Heart left ventricle (tissue), 16 donors: Measurements from ENCODE around the gene AKR1C4. TPM values are rescaled to one million over a fixed set of nuclear protein-coding genes. Genes with fewer than 3 reads are reported as not detected.
"Not testable (repeated sequence)": the region's sequence is repeated elsewhere in the genome, so short reads cannot be mapped to it uniquely, and the experiment has no call there.

ENCODE experiments used
- ATAC-seq, 4 donors: fragments of 200-7000 bp; cut with Tn5 transposase; one replicate each; pipeline ENCODE4 v1.9.1; 2020 to 2022; ENCODE audit warnings: moderate library complexity in 4 of 4, mild to moderate bottlenecking in 3 of 4, moderate number of reproducible peaks in 1 of 4
- DNase-seq, 5 donors: peaks; one replicate each; pipeline ENCODE4 v3.0.0-alpha.2; 2020
- H3K27ac ChIP-seq, 12 donors: fragments of 200-600 bp; sonication (generic) in 4 of 12; one replicate each; pipeline versions ENCODE4 v1.5.0 to v1.8.0; 2016 to 2022; ENCODE audit warnings: mild to moderate bottlenecking in 2 of 12
- H3K27me3 ChIP-seq, 9 donors: fragments of 200-600 bp; sonication (generic) in 2 of 9; one replicate each; pipeline versions ENCODE4 v1.5.1 to v1.8.0; 2016 to 2022; ENCODE audit warnings: mild to moderate bottlenecking in 3 of 9
- H3K36me3 ChIP-seq, 9 donors: fragments of 200-600 bp; sonication (generic) in 2 of 9; one replicate each; pipeline versions ENCODE4 v1.5.0 to v1.8.0; 2018 to 2022; ENCODE audit warnings: mild to moderate bottlenecking in 2 of 9
- H3K4me1 ChIP-seq, 12 donors: fragments of 200-600 bp; sonication (generic) in 4 of 12; one replicate each; pipeline versions ENCODE4 v1.5.0 to v1.8.0; 2016 to 2022; ENCODE audit warnings: mild to moderate bottlenecking in 3 of 12
- H3K4me3 ChIP-seq, 12 donors: fragments of 200-600 bp; sonication (generic) in 4 of 12; one replicate each; pipeline versions ENCODE4 v1.5.0 to v1.8.0; 2017 to 2022; ENCODE audit warnings: mild to moderate bottlenecking in 9 of 12, moderate library complexity in 4 of 12
- H3K9me3 ChIP-seq, 12 donors: fragments of 200-600 bp; sonication (generic) in 4 of 12; one replicate each; pipeline versions ENCODE4 v1.5.0 to v1.8.0; 2016 to 2022; ENCODE audit warnings: mild to moderate bottlenecking in 1 of 12
- CTCF ChIP-seq, 12 donors: fragments of 200-600 bp; sonication (generic) in 4 of 12; IDR thresholded peaks; one replicate each; pipeline versions ENCODE4 v1.5.0 to v1.8.0; 2018 to 2022; ENCODE audit warnings: antibody characterized with exemption in 12 of 12, mild to moderate bottlenecking in 5 of 12
- POLR2A ChIP-seq, 2 donors: fragments of 450-650 bp; IDR thresholded peaks; one replicate each; pipeline ENCODE4 v1.6.1; 2017; ENCODE audit warnings: antibody characterized with exemption in 2 of 2, mild to moderate bottlenecking in 2 of 2, moderate library complexity in 2 of 2
- WGBS, 4 donors: extraction: QIAGEN DNeasy Blood & Tissue Kit in 2 of 4; methylation state at CpG; one replicate each; pipeline versions ENCODE4 v1.1.5 to v1.1.7; 2013 to 2018; 5-methylcytosine and 5-hydroxymethylcytosine counted together
- intact Hi-C, 10 donors: fragments of 100-400 bp; cut with DNase I; formaldehyde crosslinking; loops; one replicate each; pipeline versions ENCODE4 v1.11.1 to v1.14.2; 2022
- polyA plus RNA-seq, 2 donors: library from polyadenylated mRNA; stranded (reverse); fragments of 200-250 nt; gene quantifications; one replicate each; pipeline ENCODE4 v1.2.3, GENCODE V29; 2013
- total RNA-seq, 9 donors: library from RNA; depleted of rRNA in 2 of 9; stranded (reverse); fragments of >200 nt in 2 of 9; fragmentation: NEBNext Ultra II Directional in 3 of 9; extraction: Animal tissue kit (Norgen Biotek cat#: 25700) in 3 of 9; gene quantifications; one replicate each; pipeline versions ENCODE4 v1.1.0 to v1.2.4, GENCODE V29; 2016 to 2023
- donor health status: ischemic (EF 13 %, LVEDD 7.1; RV severe dilation, severe dysfunction).
- donor health status: healthy with polysubstance abuse.
- donor health status: DM: no; HTN: yes; CAD: no.
- donor health status: DM: no; HTN: no; CAD: no.
- donor health status: ischemic (EF 25% LVEDD 6.9; RV normal size, moderate dysfunction).
- donor health status: ischemic (EF 25% LVEDD 5.7; RV mildly dilated, moderate dysfunction).
- donor health status: healthy.
- donor health status: DM: yes; HTN: yes; CAD: no.
- donor health status: ischemic (EF 35%, LVEDD 5.7; RV mildly dilated, moderate dysfunction).
- donor health status: nonischemic (EF 11% LVEDD 7.7; RV severe dilation, severe dysfunction).
- donor health status: DM: yes; HTN: yes; CAD: no.
- donor health status: PGD.
- donor health status: ischemic (EF 29% LVEDD 5.4; RV normal size, mild dysfunction).
- donor health status: nonischemic (EF 23%, LVEDD 6.1; RV moderate dilation, normal function).

AKR1C4 gene
- total and polyA plus RNA-seq, 11 donors: not detected

DNA sequence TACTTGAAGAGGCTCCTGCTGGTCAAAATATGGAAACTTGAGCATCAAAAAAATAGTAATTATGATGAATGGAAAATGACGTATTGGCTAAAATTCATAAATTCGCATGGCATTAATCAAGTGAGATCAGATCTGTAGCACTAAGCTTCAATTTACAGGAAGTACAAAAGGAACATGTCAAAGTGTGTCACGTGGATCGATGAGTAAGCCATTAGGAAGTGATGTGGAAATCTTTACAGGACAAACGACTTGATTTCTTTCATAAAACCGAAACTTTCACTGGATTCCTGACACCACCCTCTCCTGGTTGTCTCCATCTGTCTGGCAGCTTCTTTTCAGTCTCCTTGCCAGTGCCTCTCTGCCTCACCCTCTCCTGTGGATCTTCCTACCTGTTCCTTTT lies 37.5 kb upstream of the AKR1C4 start:
- TF ChIP-seq POLR2A (IDR thresholded peaks at IDR 0.05) (no peak), CTCF (IDR thresholded peaks at IDR 0.05) (no peak)
- Histone ChIP-seq H3K9me3 (peaks cover 0 to 30% (median 11%) of the 10 kb centered on the region in 12 donors), H3K27me3 (no peaks in the 10 kb centered on the region), H3K4me1 (peaks cover 0 to 3% (median 0%) of the 10 kb centered on the region in 12 donors), H3K27ac (no peak overlapping the region), H3K36me3 (no peaks in the 10 kb centered on the region), H3K4me3 (no peak overlapping the region)
- ATAC-seq (no peak), DNase-seq (no peak)
- 66 to 75% (median 70%) methylated on average over 6 of the region's 6 CpGs for WGBS, 4 donors
- intact Hi-C loops: no loop called here

DNA sequence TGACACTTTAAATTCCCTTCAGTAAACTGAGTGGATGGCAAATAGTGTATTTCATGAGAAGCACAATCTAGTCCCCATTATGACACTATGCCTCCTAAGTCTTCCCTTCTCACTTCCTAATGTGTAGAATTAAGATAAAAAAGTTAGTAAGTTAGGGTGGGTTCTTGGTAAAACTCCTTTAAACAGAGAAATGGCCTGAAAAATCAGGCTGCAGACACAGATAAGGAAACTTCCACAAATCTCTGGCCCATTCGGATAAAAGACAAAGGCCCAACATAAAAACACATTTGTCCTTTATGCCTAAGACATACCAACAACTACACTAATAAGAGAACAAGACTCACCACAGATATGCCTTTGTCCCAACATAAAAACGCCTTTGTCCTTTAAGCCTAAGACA lies 33.1 kb upstream of the AKR1C4 start:
- Histone ChIP-seq H3K4me1 (no peaks in the 10 kb centered on the region), H3K27me3 (no peaks in the 10 kb centered on the region), H3K4me3 (no peak overlapping the region), H3K27ac (no peak overlapping the region), H3K36me3 (no peaks in the 10 kb centered on the region), H3K9me3 (peaks cover 0 to 71% (median 37%) of the 10 kb centered on the region in 12 donors)
- DNase-seq (no peak), ATAC-seq (no peak)
- 51 to 69% (median 66%) methylated on average over 2 of the region's 2 CpGs for WGBS, 4 donors
- TF ChIP-seq POLR2A (IDR thresholded peaks at IDR 0.05) (no peak), CTCF (IDR thresholded peaks at IDR 0.05) (no peak)
- intact Hi-C loops: no loop called here

- Histone ChIP-seq H3K9me3 (peaks cover 0 to 76% (median 37%) of the 10 kb centered on the region in 12 donors), H3K4me3 (no peak overlapping the region), H3K36me3 (no peaks in the 10 kb centered on the region), H3K27ac (no peak overlapping the region), H3K4me1 (no peaks in the 10 kb centered on the region), H3K27me3 (no peaks in the 10 kb centered on the region)
- no peak for ATAC-seq
- TF ChIP-seq POLR2A (IDR thresholded peaks at IDR 0.05): no peak
- no peak for TF ChIP-seq CTCF (IDR thresholded peaks at IDR 0.05)
- intact Hi-C loops: no loop called here
- no peak for DNase-seq
- 5 to 12% (median 10%) methylated on average over 1 of the region's 1 CpG for WGBS, 4 donors
Observed at GRCh38 chr10:5165738-5166137, 30.9 kb upstream of the AKR1C4 start.

GRCh38 chr10:5168897-5169420 lies 27.7 kb upstream of the AKR1C4 start:
- no peak for ATAC-seq
- Histone ChIP-seq H3K27ac (no peak overlapping the region), H3K27me3 (no peaks in the 10 kb centered on the region), H3K4me3 (no peak overlapping the region), H3K36me3 (no peaks in the 10 kb centered on the region), H3K9me3 (peaks cover 0 to 48% (median 27%) of the 10 kb centered on the region in 12 donors), H3K4me1 (no peaks in the 10 kb centered on the region)
- 58 to 88% (median 70%) methylated on average over 5 of the region's 5 CpGs for WGBS, 4 donors
- TF ChIP-seq POLR2A (IDR thresholded peaks at IDR 0.05): no peak
- TF ChIP-seq CTCF (IDR thresholded peaks at IDR 0.05): no peak
- DNase-seq: no peak
- intact Hi-C loops: no loop called here

GRCh38 chr10:5175581-5175980 lies 21.1 kb upstream of the AKR1C4 start:
- H3K27me3 ChIP-seq, H3K9me3 ChIP-seq, H3K27ac ChIP-seq, H3K4me3 ChIP-seq, H3K4me1 ChIP-seq, intact Hi-C loops, ATAC-seq, H3K36me3 ChIP-seq, DNase-seq: not testable (repeated sequence)
- 87 to 94% (median 88%) methylated on average over 3 of the region's 3 CpGs for WGBS, 4 donors

- H3K4me3 ChIP-seq, H3K9me3 ChIP-seq, H3K4me1 ChIP-seq, ATAC-seq, DNase-seq, H3K27ac ChIP-seq, intact Hi-C loops, H3K36me3 ChIP-seq, H3K27me3 ChIP-seq: not testable (repeated sequence)
- WGBS, 4 donors: 88 to 94% (median 89%) methylated on average over 12 of the region's 12 CpGs
Observed at GRCh38 chr10:5180503-5180902, 16.1 kb upstream of the AKR1C4 start.
